Psoas muscle (tissue), 8 donors: ENCODE measurements around the gene CAMTA1. TPM values are rescaled to one million over a fixed set of nuclear protein-coding genes. Genes with fewer than 3 reads are reported as not detected.

Experiments used
- ATAC-seq, 4 donors: fragments of 200-7000 bp; cut with Tn5 transposase; one replicate each; pipeline ENCODE4 v1.9.1; 2020; ENCODE audit warnings: moderate library complexity in 3 of 4, mild to moderate bottlenecking in 2 of 4
- DNase-seq, 2 donors: peaks; one replicate each; pipeline ENCODE4 v3.0.0-alpha.2; 2020
- H3K27ac ChIP-seq: fragments of 200-600 bp; one replicate; pipeline ENCODE4 v1.8.0; 2022
- H3K27me3 ChIP-seq, 3 donors: fragments of 200-600 bp in 1 of 3; one replicate each; pipeline versions ENCODE4 v1.6.1 to v1.8.0; 2013 to 2022; ENCODE audit warnings: low read length in 2 of 3, mild to moderate bottlenecking in 2 of 3, moderate library complexity in 1 of 3; ENCODE audit not compliant: insufficient read depth in 3 of 3
- H3K36me3 ChIP-seq, 2 donors: fragments of 200-600 bp in 1 of 2; one replicate each; pipeline versions ENCODE4 v1.6.1 to v1.8.0; 2013 to 2022; ENCODE audit warnings: low read depth in 1 of 2, mild to moderate bottlenecking in 1 of 2, moderate library complexity in 1 of 2; ENCODE audit not compliant: insufficient read depth in 1 of 2
- H3K4me1 ChIP-seq: fragments of 200-600 bp; one replicate; pipeline ENCODE4 v1.8.0; 2022
- H3K4me3 ChIP-seq: fragments of 200-600 bp; one replicate; pipeline ENCODE4 v1.8.0; 2022; ENCODE audit warnings: mild to moderate bottlenecking
- H3K9me3 ChIP-seq: fragments of 200-600 bp; one replicate; pipeline ENCODE4 v1.8.0; 2022
- CTCF ChIP-seq: fragments of 200-600 bp; IDR thresholded peaks from one replicate; pipeline ENCODE4 v1.8.0; 2022; ENCODE audit warnings: antibody characterized with exemption
- WGBS, 3 donors: extraction: QIAGEN DNeasy Blood & Tissue Kit; methylation state at CpG; one replicate each; pipeline versions ENCODE4 v1.1.6 to v1.1.7; 2013; 5-methylcytosine and 5-hydroxymethylcytosine counted together
- intact Hi-C, 2 donors: fragments of 100-400 bp; cut with DNase I; formaldehyde crosslinking; loops; one replicate each; pipeline versions ENCODE4 v1.11.0 to v1.14.2; 2022
- polyA plus RNA-seq, 3 donors: library from polyadenylated mRNA; stranded (reverse); fragments of 200-250 nt; gene quantifications; one replicate each; pipeline ENCODE4 v1.2.3, GENCODE V29; 2013
- total RNA-seq, 4 donors: library from RNA; stranded (reverse); fragmentation: NEBNext Ultra II Directional in 2 of 4; extraction: Animal tissue kit (Norgen Biotek cat#: 25700) in 2 of 4; gene quantifications; one replicate each; pipeline versions ENCODE4 v1.2.1 to v1.2.4, GENCODE V29; 2021 to 2023
- donor health status: healthy with polysubstance abuse.
- donor health status: DM: no; HTN: no; CAD: no; lungs with moderate emphysema.
- donor health status: Bipolar disorder and iron deficiency.
- donor health status: healthy.
- donor health status: DM: yes; HTN: yes; CAD: no.
- donor health status: DM: no; HTN: no; CAD: no.
- donor health status: DM: no; HTN: no; CAD: no.
- donor health status: DM: yes; HTN: yes; CAD: no.

CAMTA1 gene
- total and polyA plus RNA-seq, 7 donors = 64.6 to 206 (median 76.5) TPM

GRCh38 chr1:6862906-6863305, 77.7 kb downstream of the CAMTA1 start:
- H3K9me3 ChIP-seq = no peaks in the 10 kb centered on the region
- 93 to 95% (median 94%) methylated on average over 4 of the region's 4 CpGs for WGBS, 3 donors
- no peak overlapping the region for H3K27ac ChIP-seq
- no peak for TF ChIP-seq CTCF
- no peaks in the 10 kb centered on the region for H3K27me3 ChIP-seq
- no peak for DNase-seq
- peaks cover 17% of the 10 kb centered on the region for H3K4me1 ChIP-seq
- no peaks in the 10 kb centered on the region for H3K36me3 ChIP-seq
- ATAC-seq = no peak
- intact Hi-C loops = no loop called here
- no peak overlapping the region for H3K4me3 ChIP-seq

GRCh38 chr1:6864166-6864565, 78.9 kb downstream of the CAMTA1 start:
- Histone ChIP-seq H3K9me3 (no peaks in the 10 kb centered on the region), H3K27me3 (no peaks in the 10 kb centered on the region), H3K4me1 (peaks cover 23% of the 10 kb centered on the region), H3K4me3 (no peak overlapping the region), H3K36me3 (no peaks in the 10 kb centered on the region), H3K27ac (no peak overlapping the region)
- intact Hi-C loops = no loop called here
- ATAC-seq = no peak
- WGBS, 3 donors = 89 to 94% (median 90%) methylated on average over 5 of the region's 5 CpGs
- TF ChIP-seq CTCF = no peak
- no peak for DNase-seq

- no peak overlapping the region for H3K27ac ChIP-seq
- no peaks in the 10 kb centered on the region for H3K9me3 ChIP-seq
- H3K4me1 ChIP-seq = peaks cover 13% of the 10 kb centered on the region
- intact Hi-C loops = no loop called here
- DNase-seq (no peak), ATAC-seq (no peak)
- no peak for TF ChIP-seq CTCF
- no peaks in the 10 kb centered on the region for H3K27me3 ChIP-seq
- H3K4me3 ChIP-seq = no peak overlapping the region
- no peaks in the 10 kb centered on the region for H3K36me3 ChIP-seq
- 83 to 90% (median 90%) methylated on average over 7 of the region's 7 CpGs for whole genome bisulfite sequencing, 3 donors
These were observed 81.6 kb downstream of the CAMTA1 start for GRCh38 chr1:6866825-6867224.

- no peak for TF ChIP-seq CTCF
- Histone ChIP-seq H3K27ac (no peak overlapping the region), H3K4me3 (no peak overlapping the region), H3K9me3 (no peaks in the 10 kb centered on the region), H3K27me3 (no peaks in the 10 kb centered on the region), H3K36me3 (no peaks in the 10 kb centered on the region), H3K4me1 (peaks cover 13% of the 10 kb centered on the region)
- 83 to 87% (median 85%) methylated on average over 5 of the region's 5 CpGs for WGBS, 3 donors
- no peak for DNase-seq
- no peak for ATAC-seq
- intact Hi-C loops = no loop called here
These were observed 82.1 kb downstream of the CAMTA1 start for GRCh38 chr1:6867321-6867720.
